ENCODE data around the gene DST. TPM values are rescaled to one million over a fixed set of nuclear protein-coding genes. Genes with fewer than 3 reads are reported as not detected.

Gene DST
- total and polyA plus RNA-seq, 2 of the 8 experiments (the other 6 are each of a cell fraction or from before 2014, with no cell fraction given), result 49.4 to 116 TPM

DNA sequence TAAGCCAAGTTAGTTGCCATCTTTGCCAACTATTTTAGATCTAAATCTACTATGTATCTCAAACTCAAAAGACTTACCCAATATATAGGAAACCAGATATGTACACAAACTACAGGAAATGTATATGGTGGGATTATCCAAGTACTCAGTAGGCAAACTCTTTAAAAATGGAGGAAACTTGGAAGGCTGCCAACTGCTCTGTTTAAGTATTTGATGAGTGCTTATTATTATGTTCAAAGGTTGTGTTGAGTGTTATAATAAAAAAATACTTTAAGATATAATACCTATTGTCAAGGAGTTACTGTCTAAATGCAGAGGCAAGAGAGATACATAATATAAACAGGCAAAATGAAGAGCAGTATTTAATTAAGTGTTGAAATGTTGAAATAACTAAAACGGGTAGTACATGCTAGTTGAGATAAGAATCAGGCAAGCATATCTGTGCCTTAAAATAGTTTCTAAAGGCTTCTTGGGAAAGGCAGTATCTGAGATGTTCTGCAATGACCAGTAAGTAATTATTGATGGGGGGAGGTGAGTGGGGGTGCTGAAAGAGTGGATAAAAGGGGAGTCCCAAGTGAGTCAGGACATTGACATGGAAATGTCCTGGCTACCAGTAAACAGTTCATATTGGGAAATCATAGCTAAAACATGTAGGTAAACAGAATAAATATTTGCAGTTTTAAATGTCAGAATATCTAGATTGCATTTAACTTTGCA, 6.5 kb upstream of the DST start:
- Histone ChIP-seq H3K27me3 (replicated peaks in 1 of 4; ENCODE audit: control insufficient read depth in 3 of 4, extremely low read depth in 1 of 4, insufficient read depth in 3 of 4, low read length in 3 of 4) (no peaks in the 10 kb centered on the region), H2BK20ac (ENCODE audit: low read length) (no peak overlapping the region), H3K4me3 (ENCODE audit: extremely low read depth in 1 of 4, insufficient read depth in 2 of 4, low read depth in 3 of 4, low read length in 4 of 4) (no peak overlapping the region), H2BK12ac (ENCODE audit: low read depth, low read length) (no peak overlapping the region), H3K27ac (ENCODE audit: low read depth, low read length) (no peak overlapping the region), H3K4me2 (ENCODE audit: insufficient read depth in 1 of 2, low read depth in 2 of 2, low read length in 2 of 2) (no peak overlapping the region), H3K4ac (replicated peaks; ENCODE audit: insufficient read length, low read depth, low read length) (no peak overlapping the region), H4K8ac (ENCODE audit: extremely low read depth, insufficient read depth, low read length) (no peak overlapping the region), H4K91ac (replicated peaks; ENCODE audit: insufficient read length, low read length) (no peak overlapping the region), H3K14ac (ENCODE audit: insufficient read length) (no peak overlapping the region), H3K56ac (replicated peaks; ENCODE audit: insufficient read length, low read depth, low read length) (no peak overlapping the region), H2BK5ac (ENCODE audit: low read depth, low read length) (no peak overlapping the region), H2BK15ac (ENCODE audit: low read length) (no peak overlapping the region), H3K79me2 (ENCODE audit: control insufficient read depth in 1 of 2, insufficient read depth in 2 of 2, low read length in 2 of 2) (no peaks in the 10 kb centered on the region; a peak in 1 of 4 replicates), H3K9me3 (ENCODE audit: insufficient read depth in 2 of 2, low read depth in 1 of 2, low read length in 1 of 2) (no peaks in the 10 kb centered on the region), H3K4me1 (replicated peaks in 1 of 4; ENCODE audit: control insufficient read depth in 3 of 4, insufficient read depth in 4 of 4, low read length in 3 of 4) (0 out of 7 replicates have a peak, but pooled peaks cover 0 to 3% (median 0%) of the 10 kb centered on the region in 4 experiments), H3K9ac (replicated peaks in 1 of 4; ENCODE audit: extremely low read depth in 1 of 4, low read depth in 3 of 4, low read length in 3 of 4) (no peak overlapping the region), H2AFZ (ENCODE audit: low read length) (no peak overlapping the region), H3K23me2 (ENCODE audit: low read depth, low read length) (no peaks in the 10 kb centered on the region), H3K18ac (ENCODE audit: extremely low read depth, low read length) (no peak overlapping the region), H4K20me1 (replicated peaks in 1 of 2; ENCODE audit: control insufficient read depth in 1 of 2, insufficient read depth in 2 of 2, low read length in 2 of 2) (no peaks in the 10 kb centered on the region), H3K36me3 (ENCODE audit: control insufficient read depth in 2 of 4, insufficient read depth in 4 of 4, low read length in 3 of 4) (peaks cover 0 to 24% (median 13%) of the 10 kb centered on the region in 4 experiments; a peak in 4 of 8 replicates), H3K79me1 (ENCODE audit: low read depth, low read length) (no peaks in the 10 kb centered on the region), H2BK120ac (replicated peaks; ENCODE audit: low read depth, low read length) (no peak overlapping the region), H3K23ac (ENCODE audit: insufficient read length) (no peak overlapping the region), H4K5ac (ENCODE audit: insufficient read length, low read depth, low read length) (no peak overlapping the region), H2AK5ac (ENCODE audit: low read depth, low read length) (no peak overlapping the region)
- FAIRE-seq, result no peak
- WGBS, 2 experiments (ENCODE audit: extremely low coverage in 1 of 2, insufficient coverage in 1 of 2, insufficient read length in 1 of 2, insufficient replicate concordance in 2 of 2, low coverage in 1 of 2, low lambda C conversion rate in 2 of 2, missing lambda C conversion rate in 1 of 2), result 97% methylated on average over 1 of the region's 1 CpG; no CpG with 5 or more reads in 1 of the 2 experiments
- no peak for DNase-seq (ENCODE audit: low read depth in 1 of 2, low spot score in 2 of 2)
- CTCF ChIA-PET (ENCODE audit: partially characterized antibody), result interaction anchor here (1.1 to 2.4 kb wide), 4 partner anchors 11 to 202 kb away, joined by 3 to 13 read pairs (median 4); no protein-coding TSS in a partner anchor
- POLR2A ChIA-PET (ENCODE audit: partially characterized antibody), result interaction anchor here (1.0 kb wide), 1 partner anchor 306 kb away, joined by 3 read pairs; the partner anchor contains the start of gene BEND6
- TF ChIP-seq GABPA (IDR thresholded peaks at IDR 0.05; ENCODE audit: borderline replicate concordance, insufficient read depth, low read length) (no peak), RFX5 (IDR thresholded peaks at IDR 0.05; ENCODE audit: borderline replicate concordance, low read depth, low read length) (no peak), MAFK (IDR thresholded peaks at IDR 0.05; ENCODE audit: low read depth, low read length) (no peak), SIRT6 (IDR thresholded peaks at IDR 0.05; ENCODE audit: low read length) (no peak), CHD1 (IDR thresholded peaks at IDR 0.05; ENCODE audit: low read depth, low read length) (no peak), CTCF (IDR thresholded peaks at IDR 0.05; ENCODE audit: control extremely low read depth in 1 of 3, insufficient read depth in 1 of 3, low read depth in 1 of 3, low read length in 3 of 3) (no peak), HDAC6 (IDR thresholded peaks at IDR 0.05; ENCODE audit: low read depth, low read length) (no peak), ASH2L (IDR thresholded peaks at IDR 0.05; ENCODE audit: low read length) (no peak), TEAD4 (IDR thresholded peaks at IDR 0.05; ENCODE audit: low read depth, low read length) (no peak)
